ENCODE measurements around the gene ICE2. TPM values are rescaled to one million over a fixed set of nuclear protein-coding genes. Genes with fewer than 3 reads are reported as not detected.

ICE2 gene
- total RNA-seq, 1 donor from 2014 or later, result 39.5 TPM

GRCh38 chr15:60510006-60510405 lies 31.1 kb upstream of the ICE2 start:
- Histone ChIP-seq H3K9me3 (no peaks in the 10 kb centered on the region), H3K36me3 (peaks cover 50% of the 10 kb centered on the region), H3K4me1 (peaks cover 11% of the 10 kb centered on the region), H3K27me3 (ENCODE audit: low read depth) (no peaks in the 10 kb centered on the region), H3K4me3 (no peak overlapping the region), H3K27ac (no peak overlapping the region)
- intact Hi-C loops (cut with DNase I), result no loop called here
- DNase-seq (no peak), ATAC-seq (no peak)
- TF ChIP-seq CTCF (IDR thresholded peaks at IDR 0.05), result no peak

DNA sequence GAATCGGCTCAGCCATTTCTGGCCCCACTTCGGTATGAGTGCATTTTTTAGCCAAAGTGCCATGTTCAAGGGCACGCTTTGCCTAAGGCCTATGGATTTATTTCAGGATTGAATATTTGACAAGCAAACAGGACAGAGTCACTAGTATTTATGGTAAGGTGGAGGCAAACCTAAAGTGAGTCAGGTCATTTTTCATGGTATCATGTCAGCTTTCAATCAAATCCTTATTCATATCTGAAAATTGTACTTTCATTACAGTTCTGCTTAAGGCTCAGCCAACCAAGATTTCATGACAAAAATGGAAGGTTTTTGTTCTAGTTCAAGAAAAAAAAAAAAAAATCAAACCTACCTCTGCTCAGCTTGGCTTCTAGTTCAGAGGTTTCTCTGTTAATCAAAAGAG lies 30.5 kb upstream of the ICE2 start:
- no peak for TF ChIP-seq CTCF (IDR thresholded peaks at IDR 0.05)
- DNase-seq (no peak), ATAC-seq (no peak)
- no peak overlapping the region for H3K27ac ChIP-seq
- no peaks in the 10 kb centered on the region for H3K9me3 ChIP-seq
- peaks cover 11% of the 10 kb centered on the region for H3K4me1 ChIP-seq
- intact Hi-C loops (cut with DNase I), result no loop called here
- H3K27me3 ChIP-seq (ENCODE audit: low read depth), result no peaks in the 10 kb centered on the region
- H3K36me3 ChIP-seq, result peaks cover 54% of the 10 kb centered on the region
- H3K4me3 ChIP-seq, result no peak overlapping the region

GRCh38 chr15:60508442-60508841 lies 29.5 kb upstream of the ICE2 start:
- ATAC-seq (no peak), DNase-seq (no peak)
- intact Hi-C loops (cut with DNase I), result no loop called here
- H3K27me3 ChIP-seq (ENCODE audit: low read depth), result no peaks in the 10 kb centered on the region
- no peaks in the 10 kb centered on the region for H3K9me3 ChIP-seq
- no peak overlapping the region for H3K4me3 ChIP-seq
- H3K36me3 ChIP-seq, result peaks cover 54% of the 10 kb centered on the region
- no peak for TF ChIP-seq CTCF (IDR thresholded peaks at IDR 0.05)
- peaks cover 11% of the 10 kb centered on the region for H3K4me1 ChIP-seq
- no peak overlapping the region for H3K27ac ChIP-seq

DNA sequence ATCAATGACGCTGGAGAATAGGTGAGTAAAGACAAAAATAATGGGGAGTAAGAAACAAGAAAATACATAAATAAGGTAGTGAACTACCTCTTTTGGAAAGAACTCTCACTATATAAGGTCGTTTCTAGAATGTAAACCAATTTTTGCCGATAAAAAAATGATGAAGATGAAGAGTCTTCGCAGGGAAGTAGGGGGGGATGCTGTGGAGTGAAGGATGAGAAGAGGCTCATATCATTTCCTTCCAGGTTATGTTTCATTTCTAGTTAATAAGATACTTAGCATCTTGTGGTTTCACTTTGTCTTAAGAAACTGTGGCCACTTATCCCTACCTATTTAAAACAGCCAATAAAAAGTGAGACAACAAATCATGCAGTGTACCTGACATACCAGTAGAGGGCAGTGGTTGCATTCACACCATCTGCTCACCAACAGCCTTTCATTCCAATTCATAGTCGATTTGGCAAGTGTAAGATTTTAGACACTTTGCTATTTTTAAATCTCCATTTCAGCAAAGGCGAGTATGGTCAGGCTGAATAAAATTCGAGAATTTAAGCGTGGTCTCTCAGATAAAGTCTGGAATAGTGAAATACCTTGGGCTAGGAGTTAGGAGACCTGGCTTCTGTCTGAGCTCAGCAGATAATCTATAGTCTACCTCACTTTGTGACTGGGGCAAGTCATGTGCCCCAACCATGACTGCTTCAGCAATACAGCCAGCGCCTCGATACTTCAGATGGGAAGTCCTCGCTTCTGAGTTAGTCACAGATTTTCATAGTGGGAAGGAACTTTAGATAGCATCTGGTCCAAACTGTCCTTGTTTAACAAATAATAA lies 28.9 kb upstream of the ICE2 start:
- H3K27ac ChIP-seq, result no peak overlapping the region
- H3K9me3 ChIP-seq, result no peaks in the 10 kb centered on the region
- intact Hi-C loops (cut with DNase I), result no loop called here
- no peaks in the 10 kb centered on the region for H3K27me3 ChIP-seq (ENCODE audit: low read depth)
- peaks cover 11% of the 10 kb centered on the region for H3K4me1 ChIP-seq
- peak; percentile 85 for TF ChIP-seq CTCF (IDR thresholded peaks at IDR 0.05)
- DNase-seq, result no peak
- peak; percentile 88 to 94 for ATAC-seq
- peaks cover 54% of the 10 kb centered on the region for H3K36me3 ChIP-seq
- H3K4me3 ChIP-seq, result no peak overlapping the region

DNA sequence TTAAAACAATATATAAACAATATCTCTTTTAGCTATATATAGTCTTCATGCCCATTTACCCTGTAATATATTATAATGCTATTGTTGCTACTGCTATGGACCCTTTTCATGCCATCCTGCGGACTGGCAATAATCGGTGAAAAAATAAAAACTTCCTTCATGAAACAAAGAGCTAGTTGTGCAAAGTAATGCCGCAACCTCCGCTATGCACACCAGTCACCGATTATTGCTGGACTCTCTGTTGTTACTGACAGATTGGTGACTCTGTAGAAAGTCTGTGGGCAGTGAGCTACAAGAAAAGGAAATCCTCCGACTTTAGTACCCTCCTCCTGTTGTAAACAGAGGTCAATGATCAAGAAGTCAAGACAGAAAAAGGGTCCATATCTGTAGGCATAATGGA lies 17.9 kb upstream of the ICE2 start:
- ATAC-seq, result no peak
- H3K9me3 ChIP-seq, result no peaks in the 10 kb centered on the region

More for the DNA sequence above, 17.9 kb upstream of the ICE2 start:
- Histone ChIP-seq H3K4me1 (no peaks in the 10 kb centered on the region), H3K27me3 (ENCODE audit: low read depth) (no peaks in the 10 kb centered on the region), H3K4me3 (no peak overlapping the region), H3K27ac (no peak overlapping the region), H3K36me3 (peaks cover 59% of the 10 kb centered on the region)
- intact Hi-C loops (cut with DNase I), result no loop called here
- DNase-seq, result no peak
- no peak for TF ChIP-seq CTCF (IDR thresholded peaks at IDR 0.05)
